ENCODE data around the gene RELN.

Gene RELN

DNA sequence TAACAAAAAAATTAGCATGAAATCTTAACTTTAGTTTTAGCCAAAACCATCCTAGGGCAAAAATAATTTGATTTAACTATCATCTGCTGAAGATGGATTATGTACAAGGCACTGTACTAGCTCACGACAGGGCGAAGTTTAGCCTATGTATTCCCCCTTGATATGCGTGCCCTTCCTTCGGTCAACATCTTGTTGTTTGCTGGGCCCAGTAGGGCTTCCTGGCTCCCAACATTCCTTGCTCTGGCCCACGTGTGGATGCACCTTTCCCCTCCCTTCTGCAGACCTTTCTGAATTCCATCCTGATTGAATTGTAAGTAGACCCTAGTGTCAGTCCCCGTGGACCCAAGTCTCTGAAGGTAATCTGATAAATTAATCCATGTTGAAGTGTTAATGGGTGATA lies 212.0 kb downstream of the RELN start:
- DNase-seq, result no peak

DNA sequence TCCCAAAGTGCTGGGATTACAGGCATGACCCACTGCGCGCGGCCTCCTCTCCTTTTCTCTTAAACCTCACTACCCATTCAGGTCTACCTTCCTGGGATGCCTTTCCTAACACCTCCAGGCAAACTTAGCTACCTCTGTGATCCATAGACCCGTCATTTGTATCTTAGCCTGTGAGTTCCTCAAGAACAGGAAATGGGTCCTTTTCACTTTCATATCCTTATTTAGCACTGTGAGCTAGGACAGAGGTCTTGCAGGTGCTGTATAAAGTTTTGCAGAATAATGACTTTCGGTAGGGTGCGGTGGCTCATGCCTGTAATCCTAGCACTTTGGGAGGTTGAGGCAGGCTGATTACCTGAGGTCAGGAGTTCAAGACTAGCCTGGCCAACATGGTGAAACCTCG lies 215.7 kb downstream of the RELN start:
- no peak for DNase-seq

DNA sequence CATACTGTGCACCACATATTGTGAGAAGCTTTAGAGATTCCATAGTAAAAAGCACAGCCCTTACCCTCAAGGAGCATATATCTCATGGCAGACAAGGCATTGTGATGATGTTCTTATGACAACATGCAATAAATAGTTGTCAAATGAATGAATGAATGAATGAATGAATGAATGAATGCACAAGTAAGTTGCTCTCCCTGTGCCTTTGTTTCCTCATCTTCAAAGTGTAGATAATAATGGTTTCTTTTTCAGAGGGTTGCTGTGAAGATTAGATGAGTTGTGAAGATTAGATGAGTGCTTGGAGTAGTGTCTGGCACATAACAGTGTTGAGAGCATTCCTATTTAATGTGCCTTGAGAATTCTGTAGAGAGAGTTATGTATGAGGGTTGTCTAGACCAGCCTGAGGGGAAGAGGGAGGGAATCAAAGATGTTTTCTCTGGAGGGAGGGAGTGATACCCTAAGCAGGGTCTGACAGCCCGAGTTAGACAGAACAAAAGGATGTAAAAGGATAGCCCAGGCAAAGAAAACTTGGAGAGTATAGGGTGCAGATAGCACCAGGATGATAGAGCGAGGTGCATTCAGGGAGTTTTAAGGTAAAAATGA lies 217.2 kb downstream of the RELN start:
- no peak for DNase-seq

DNA sequence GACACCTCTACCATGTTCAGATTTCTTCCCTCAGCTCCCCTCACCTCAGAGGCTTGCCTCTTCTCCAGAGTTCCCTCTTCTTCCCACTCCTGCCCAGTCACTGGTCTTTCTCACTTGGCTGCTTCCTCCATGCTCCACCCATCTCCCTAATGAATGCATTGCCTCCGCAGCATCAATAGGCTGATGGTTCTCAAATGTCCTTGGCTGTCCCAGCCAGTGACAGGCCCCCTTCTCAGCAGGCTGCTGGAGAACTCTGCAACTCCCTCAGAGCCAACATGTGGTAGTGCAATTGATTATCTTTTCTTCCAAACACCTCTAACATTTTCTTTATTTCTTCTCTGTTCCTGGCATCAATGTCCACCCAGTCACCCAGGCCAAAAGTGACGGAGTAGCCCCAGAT lies 218.2 kb downstream of the RELN start:
- no peak for DNase-seq

DNA sequence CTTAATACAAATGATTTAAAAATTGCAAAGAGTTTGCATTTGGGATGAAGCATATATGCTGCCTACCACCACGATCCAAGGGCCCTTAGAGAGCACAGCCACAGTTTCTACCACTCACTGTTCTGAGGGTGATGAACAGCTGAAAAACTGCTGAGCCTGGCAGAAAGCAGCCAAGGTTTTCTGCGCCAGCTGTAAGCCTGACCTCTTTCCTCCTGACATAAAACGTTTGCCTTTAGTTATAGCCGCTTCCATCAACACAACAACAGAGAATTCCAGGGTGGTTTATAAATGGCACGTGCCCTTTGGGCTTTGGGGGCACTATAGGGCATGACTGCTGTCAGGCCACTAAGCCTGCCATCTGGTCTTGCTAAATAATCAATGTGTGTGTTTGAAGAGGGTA lies 222.8 kb downstream of the RELN start:
- no peak for DNase-seq

DNA sequence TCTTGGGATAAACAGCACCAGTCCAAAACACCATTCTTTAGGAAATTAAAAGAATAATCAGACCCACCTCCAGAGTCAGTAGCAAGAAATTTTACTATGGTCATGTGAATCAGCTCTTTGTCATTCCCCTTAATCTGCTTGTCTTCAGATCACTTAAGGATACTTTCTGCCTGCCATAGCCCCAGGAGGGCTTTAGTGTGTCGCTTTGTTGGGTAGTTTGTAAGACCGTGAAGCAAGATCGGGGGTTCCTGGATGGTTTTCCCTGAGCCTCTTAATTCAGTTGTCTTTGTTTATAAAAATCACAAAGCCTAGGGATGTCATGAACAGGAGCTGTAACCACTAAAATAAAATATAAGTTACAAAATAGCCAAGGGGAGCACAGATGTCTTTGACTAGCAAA lies 223.6 kb downstream of the RELN start:
- DNase-seq, result no peak

DNA sequence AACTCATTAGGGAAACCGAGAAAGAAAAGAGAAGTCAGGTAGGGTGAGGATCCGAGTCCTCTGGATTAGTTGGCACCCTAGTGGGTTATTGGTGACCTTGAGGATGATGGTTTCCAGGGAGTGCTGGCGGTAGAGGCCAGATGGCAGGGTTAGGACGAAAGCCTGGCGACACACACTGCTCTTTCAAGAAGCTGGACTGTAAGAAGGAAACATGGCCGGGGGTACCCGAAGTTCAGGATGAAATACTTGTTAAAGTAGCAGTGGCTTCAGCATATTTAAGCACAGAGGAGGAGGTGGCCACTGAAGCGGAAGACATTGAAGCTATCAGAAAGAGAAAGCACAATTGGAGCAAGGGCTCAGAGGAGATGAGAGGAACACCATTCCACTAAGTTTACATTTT lies 224.6 kb downstream of the RELN start:
- DNase-seq, result no peak

DNA sequence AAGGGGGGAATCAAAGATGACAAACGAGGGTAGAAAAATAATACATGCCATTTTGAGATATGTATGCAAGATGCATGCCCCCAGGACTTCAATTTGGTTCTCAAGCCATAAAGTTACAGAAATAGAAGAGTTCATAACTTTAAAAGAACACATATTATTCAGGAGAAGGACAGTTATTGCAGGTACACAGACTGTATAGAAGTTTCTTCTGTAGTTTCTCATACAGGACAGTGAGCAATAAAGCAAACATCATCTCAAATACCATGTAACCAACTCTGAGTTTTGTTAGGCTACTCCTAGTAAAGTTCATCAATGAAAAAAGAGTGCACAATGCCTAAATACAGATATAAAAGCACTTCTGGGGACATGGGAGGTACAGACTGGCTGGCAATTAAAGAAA lies 226.6 kb downstream of the RELN start:
- DNase-seq, result no peak

DNA sequence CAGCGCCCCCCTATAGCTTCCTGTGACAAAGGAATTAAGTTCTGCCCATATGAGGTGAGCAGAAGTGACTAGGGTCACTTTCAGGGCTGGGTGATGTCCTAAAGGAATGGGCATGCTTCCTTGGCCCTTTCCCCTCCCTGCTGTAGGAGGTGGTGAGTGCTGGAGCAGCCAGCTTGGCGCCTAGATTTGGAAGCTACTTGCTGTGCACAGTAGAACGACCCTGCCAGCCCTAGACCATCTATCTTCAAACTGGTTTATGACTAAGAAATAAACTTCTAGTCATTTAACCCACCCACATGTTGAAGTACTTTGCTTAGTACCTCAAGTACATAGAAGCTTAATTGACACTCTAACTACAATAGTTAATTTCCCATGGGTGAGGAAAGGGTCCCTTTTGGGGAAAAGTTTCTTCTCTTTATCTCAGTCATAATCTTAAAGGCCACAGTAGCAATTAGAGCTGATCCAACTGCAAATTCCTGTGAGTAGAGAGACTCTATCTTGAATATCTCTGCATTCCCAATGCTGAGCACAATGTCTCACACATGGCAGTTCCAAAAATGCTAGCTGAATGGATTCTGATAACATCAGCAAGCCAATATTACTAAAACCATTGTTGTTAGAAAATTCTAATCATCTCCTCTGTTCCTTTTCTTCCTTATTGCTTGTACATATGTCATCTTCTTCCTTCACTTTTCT lies 227.2 kb downstream of the RELN start:
- DNase-seq, result no peak

DNA sequence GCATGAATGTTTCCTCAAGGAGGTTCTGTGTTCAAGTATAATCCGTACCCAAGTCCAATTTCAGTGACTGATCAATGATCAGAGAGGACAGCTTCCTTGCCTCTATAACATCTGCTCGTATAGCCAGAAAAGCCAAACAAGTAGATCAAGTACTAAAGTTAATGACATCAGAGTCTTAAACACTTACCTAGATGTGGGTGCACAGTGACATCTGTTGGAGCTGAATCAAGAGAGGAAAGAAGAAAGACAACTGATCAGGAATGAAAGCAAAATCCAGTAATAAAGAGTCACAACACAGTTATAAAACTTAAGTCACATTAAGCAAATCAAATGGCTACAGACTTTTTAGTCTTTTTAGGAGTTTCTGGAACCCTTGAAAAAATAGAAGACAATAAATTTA lies 236.5 kb downstream of the RELN start:
- no peak for DNase-seq

DNA sequence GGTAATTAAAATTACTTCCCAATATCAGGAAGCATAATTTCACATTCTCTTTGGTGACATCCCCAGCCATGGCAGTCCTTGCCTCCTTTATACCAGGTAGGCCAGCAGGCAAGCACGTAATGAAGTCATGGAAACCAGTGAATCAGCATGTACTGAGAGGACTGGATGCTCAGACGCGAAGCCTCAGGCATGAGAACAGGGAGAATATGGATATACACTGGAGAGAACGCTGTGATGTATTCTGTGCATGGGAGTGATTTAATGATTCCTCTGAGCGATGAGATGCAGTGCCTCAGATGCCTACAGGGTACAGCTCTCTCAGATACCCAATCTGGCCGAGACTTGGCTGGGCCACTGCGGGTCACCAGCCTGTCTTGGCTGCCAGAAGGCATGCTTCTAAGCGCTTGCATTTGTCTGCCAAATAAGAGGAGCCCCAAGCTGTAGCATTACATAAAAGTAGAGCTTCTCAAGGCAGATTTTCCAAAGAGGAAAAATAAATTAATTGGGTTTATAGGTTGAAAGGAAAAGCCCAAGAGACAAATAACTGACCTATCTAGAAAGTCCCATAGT lies 238.1 kb downstream of the RELN start:
- DNase-seq, result no peak

DNA sequence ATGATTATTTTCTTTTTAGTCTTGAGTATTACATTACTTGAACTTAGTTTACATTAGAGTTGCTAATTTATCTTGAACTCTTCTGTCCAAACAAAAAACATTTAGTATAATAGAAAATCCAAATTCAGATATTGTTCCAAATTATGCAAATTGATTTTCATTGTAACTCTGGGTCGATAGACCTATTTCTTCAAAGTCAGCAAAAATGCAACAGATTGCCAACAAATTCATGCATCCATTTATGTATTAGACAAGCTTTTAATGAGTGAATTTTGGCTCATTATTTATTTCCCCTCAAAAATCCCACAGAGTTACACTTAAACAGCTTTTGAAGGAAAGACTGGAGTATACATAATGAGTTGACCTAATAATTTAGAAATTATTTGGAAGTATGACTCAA lies 240.8 kb downstream of the RELN start:
- no peak for DNase-seq

DNA sequence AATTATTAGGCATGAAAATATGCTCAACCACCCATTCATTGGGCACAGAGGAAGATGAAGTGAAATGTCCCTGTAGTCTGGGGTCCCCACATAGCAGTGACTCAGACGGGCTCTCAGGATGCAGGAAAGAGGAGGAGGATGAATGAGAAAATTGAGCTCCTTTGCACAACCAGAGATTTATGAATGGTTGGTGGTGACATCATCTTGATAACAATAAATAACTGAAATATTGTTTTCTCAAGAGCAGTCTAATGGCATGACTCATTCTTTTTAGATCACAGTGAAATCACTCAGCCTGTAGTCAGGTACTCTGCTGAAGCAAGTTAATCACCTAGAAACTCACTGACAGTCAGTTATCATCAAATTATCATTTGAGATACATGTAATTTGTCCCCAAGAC lies 254.1 kb downstream of the RELN start:
- no peak for DNase-seq

DNA sequence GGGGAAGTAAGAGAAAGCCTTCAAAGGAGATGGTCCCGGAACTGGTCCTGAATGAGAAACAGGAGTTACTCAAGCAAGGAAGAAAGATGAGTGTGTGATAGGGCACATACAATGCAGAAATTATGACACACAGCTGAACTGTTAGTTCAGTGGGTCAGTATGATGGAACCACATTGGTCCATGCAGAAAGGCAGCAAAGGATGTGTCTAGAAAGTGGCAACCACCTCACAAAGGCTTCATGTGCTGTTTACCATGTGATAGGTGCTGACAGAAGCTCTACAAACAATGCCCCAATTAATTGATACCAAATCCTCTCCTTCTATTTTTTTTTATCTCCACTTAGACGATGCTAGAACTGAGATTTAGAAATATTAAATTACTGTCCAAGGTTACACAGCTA lies 258.3 kb downstream of the RELN start:
- DNase-seq, result no peak

DNA sequence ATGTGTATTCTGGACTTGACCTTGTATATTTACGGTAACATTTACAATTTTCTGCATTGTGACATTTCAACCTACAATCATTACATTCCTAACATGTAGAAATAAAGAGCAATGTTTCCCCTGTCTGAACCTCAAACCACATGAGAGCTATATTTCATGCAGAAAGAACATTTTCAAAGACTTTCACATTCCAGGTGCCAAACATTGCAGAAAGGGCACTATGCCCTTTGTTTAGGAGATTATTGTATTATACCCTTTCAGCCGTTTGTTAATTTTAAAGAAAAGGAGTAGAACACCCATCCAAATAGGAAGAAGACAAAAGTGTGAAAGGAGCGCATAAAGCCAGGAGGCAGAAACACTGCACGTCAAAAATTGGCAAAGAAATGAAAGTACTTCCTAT lies 260.4 kb downstream of the RELN start:
- DNase-seq, result no peak

DNA sequence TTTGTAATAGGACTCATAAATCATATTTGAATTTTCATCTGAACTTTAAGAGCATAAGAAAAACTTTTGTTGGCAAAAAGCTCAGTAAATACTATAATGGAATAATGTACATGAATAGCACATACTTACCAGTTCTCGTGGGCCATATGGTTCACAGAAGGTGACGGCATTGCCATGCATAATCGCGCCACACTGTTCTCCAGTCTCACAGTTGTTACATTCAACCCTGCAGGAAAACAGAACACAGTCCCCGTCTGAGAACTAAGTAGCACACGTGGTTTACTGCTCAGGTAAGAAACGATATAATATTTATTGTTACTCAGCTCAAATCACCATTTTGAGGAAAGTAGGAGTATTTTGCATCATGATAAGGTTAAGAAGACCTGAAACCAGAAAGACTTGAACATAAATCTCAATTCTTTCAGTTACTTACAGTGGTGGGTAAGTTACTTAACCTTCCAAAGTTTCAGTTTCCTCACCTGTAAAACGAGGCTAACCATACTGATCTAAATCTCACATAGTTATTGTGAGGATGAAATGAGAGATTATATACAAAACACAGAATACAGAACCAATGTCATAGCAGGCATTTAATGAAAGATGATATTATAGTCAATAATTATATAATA lies 261.4 kb downstream of the RELN start:
- no peak for DNase-seq

DNA sequence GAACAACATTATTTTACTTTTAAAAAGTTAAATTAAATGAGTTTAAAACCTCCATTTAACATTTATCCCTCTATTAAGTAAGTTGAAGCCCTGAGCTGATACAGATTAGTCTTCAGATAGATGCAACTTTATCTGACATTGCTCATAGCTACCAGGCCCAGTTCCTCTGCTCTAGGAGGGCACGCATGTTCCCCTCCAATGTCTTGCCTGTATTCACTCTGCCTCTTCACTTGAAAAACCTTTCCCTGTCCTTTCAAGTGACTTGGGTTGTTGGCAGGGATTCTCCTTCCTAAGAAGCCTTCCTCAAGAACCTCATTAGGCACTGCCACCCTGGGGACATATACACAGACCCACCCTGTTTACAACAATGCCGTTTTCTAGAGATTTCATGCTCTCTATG lies 270.4 kb downstream of the RELN start:
- no peak for DNase-seq

DNA sequence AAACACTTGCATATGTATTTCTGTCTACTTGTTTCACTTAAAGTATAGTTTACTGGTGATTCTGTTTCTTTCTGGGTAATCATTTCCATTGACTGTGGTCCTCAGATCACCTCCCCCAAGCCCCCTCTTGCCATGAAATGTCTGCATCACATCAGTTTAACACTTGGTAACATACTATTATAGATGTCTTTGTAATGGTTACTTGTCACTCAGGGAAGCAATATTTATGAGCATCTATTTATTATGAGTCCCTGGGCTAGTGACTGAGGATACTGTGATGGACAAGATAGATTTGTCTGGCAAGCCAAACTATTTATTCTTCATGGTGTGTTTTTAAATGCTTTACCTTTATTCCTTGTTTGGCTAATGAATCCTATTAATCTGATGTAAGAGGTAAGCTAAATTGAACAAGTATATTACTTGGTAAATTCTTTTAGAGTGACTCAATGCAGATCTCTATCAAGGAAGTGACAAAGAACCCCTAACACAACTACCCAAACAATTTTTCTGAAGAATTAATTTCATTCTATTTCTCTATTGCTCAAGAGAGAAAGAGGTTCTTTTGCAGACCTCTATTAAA lies 270.9 kb downstream of the RELN start:
- DNase-seq, result no peak

DNA sequence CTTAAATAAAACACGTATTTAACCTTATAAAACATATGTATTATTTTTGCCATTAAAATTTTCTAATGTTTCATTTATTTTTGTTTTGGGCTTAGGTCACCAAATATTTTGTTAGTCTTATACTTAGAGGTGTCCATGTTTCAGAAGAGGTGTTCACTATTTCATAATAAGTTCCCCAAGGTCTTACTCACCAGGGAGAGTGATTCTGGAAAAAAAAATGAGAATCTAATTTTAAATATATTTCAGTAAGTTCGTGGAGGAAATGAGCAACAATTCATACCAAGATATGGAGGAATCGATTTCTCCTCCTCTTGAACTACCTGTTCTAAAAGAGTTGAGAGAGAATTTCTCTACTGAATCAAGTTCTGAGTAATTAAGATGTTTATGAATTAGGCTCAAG lies 271.9 kb downstream of the RELN start:
- no peak for DNase-seq

DNA sequence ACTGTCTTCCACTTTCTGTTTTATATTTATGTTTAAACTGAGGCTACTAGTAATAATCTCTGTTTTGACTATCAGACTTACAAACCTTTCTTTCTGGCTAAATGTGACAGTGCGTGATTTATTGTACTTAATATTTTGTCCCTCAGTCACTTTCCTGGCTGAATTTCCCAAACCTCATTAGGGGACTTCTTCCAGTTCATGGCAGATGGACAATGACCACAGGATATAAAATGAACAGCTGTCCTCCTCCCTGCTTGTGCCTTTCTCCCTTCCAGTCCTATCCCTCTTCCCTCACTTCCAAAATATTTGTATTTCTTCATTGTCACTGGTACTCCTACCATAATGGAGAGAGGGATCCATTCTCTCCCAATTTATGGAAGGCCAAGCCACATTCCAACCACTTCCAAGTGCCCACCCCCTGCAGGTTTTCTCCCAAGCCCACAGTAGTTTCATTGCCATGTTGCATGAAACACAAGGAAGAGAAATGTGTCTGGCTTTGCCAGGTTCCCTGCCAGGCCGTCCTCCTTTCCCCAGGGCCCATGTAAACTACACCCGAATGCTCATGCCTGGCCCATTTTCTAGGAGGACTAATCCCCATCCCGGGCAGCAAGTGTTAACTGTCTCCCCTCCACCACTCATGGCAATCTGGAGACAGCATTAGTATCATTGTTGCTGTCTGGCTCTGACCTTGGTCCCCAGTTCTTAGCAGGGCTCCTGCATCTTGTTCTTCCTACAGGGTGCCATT lies 273.9 kb downstream of the RELN start:
- no peak for DNase-seq

DNA sequence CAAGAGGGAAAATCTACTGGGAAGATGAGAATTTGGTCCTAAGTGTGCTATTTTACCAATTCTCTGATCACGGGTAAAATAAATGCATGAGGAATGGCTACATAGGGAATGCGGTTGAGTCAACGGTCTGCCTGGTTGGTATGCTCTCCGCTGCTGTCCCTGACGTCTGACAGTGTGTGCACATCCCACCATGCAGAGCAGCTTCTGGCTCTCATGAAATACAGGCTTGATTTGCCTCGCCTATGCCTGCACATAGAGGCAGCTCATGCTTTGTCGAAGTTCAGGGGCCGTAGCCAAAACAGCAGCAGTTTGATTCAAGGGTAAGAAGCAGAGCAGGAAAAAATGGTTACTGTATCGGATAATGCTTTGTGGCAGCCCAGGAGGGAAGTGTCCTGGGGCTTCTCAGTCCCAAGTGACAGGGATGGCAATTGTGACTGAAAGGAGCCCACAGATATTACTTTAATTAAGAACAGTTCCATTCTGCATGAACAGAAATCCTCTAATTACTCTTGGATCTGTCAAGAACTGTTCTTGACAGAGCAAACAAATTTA lies 275.0 kb downstream of the RELN start:
- DNase-seq, result no peak

DNA sequence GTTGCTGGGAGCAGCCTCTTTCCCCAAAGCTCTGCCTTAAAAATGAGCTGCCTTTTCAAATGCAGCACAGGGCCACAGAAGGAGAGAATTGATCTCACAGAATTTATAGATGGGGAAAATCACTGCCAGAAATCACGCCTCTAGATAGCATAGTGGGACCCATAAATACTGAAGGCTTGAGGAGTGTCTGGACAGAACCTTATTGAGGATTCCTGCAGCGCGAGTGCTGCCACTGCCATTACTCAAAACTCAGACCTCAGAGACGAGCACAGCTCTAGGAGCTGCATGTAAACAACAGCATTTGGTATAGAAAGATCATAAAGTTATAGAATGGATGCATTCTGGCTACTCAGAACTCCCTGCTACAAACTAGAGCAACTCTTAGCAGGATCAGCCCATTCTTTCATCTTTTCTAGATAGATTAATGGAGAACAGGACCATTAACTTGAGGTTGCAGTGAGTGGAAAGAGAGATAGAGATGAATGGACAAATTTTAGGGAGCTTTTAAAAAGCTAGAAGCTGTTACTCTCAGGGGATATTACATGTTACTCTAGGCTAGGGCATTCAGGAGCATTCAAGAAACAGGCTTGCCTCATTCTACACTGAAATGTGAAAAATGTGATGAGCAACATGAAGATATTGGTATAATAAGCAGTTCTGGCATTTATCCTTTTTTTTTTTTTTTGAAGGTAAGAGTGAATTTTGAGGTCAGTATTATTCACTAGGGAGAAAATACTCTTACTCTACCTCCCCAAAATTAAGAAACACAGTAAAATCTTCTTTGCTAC lies 276.3 kb downstream of the RELN start:
- DNase-seq, result no peak
